H1 (cell line): ENCODE results near the gene POLE2. TPM values are rescaled to one million over a fixed set of nuclear protein-coding genes. Genes with fewer than 3 reads are reported as not detected.

Source experiments
- CTCF ChIA-PET: fragments of 300-600 bp; sonication (Branson Sonifier 250); formaldehyde crosslinking; loops from one replicate; lab custom pipeline; 2021; ENCODE audit not compliant: partially characterized antibody; lab: Charles Lee
- POLR2A ChIA-PET: fragments of 300-600 bp; sonication (Branson Sonifier 250); formaldehyde crosslinking; loops from one replicate; lab custom pipeline; 2021; ENCODE audit warnings: inconsistent platforms; ENCODE audit not compliant: partially characterized antibody; lab: Charles Lee
- DNase-seq, 2 experiments: peaks; one replicate each; pipeline versions ENCODE4 v3.0.0 to v3.0.0-alpha.2; 2010 to 2022; ENCODE audit warnings: low spot score in 2 of 2, low read depth in 1 of 2, mixed read lengths in 1 of 2
- FAIRE-seq: peaks from 2 replicates; lab custom pipeline; 2011; peaks lifted over from hg19 to GRCh38; lab: Jason Lieb, UNC
- H2AFZ ChIP-seq: 2 replicates; pipeline ENCODE4 v1.8.1; 2012; ENCODE audit warnings: low read length, inconsistent platforms
- H2AK5ac ChIP-seq: 2 replicates; pipeline ENCODE4 v1.6.1; 2013; ENCODE audit warnings: low read depth, low read length
- H2BK120ac ChIP-seq: replicated peaks from 2 replicates; pipeline ENCODE3; 2013; ENCODE audit warnings: low read depth, low read length, inconsistent platforms
- H2BK12ac ChIP-seq: 2 replicates; pipeline ENCODE4 v1.6.1; 2013; ENCODE audit warnings: low read depth, low read length
- H2BK15ac ChIP-seq: 2 replicates; pipeline ENCODE4 v1.6.1; 2013; ENCODE audit warnings: low read length
- H2BK20ac ChIP-seq: 2 replicates; pipeline ENCODE4 v1.6.1; 2013; ENCODE audit warnings: low read length
- H2BK5ac ChIP-seq: 2 replicates; pipeline ENCODE4 v1.6.1; 2013; ENCODE audit warnings: low read depth, low read length
- H3K14ac ChIP-seq: 2 replicates; pipeline ENCODE4 v1.6.1; 2013; ENCODE audit warnings: inconsistent platforms; ENCODE audit not compliant: insufficient read length
- H3K18ac ChIP-seq: 2 replicates; pipeline ENCODE4 v1.6.1; 2013; ENCODE audit warnings: low read length; ENCODE audit errors: extremely low read depth
- H3K23ac ChIP-seq: 2 replicates; pipeline ENCODE4 v1.6.1; 2013; ENCODE audit warnings: inconsistent platforms; ENCODE audit not compliant: insufficient read length
- H3K23me2 ChIP-seq: 2 replicates; pipeline ENCODE4 v1.6.1; 2013; ENCODE audit warnings: low read depth, low read length
- H3K27ac ChIP-seq: 2 replicates; pipeline ENCODE4 v1.6.1; 2011; ENCODE audit warnings: low read depth, low read length, inconsistent platforms
- H3K27me3 ChIP-seq, 4 experiments: replicated peaks in 1 of 4; 1 replicate in 1 of 4; 2 replicates in 3 of 4; pipeline versions ENCODE4 v1.6.1 to v1.8.1; 2011 to 2013; ENCODE audit warnings: low read length in 3 of 4, mild to moderate bottlenecking in 3 of 4, inconsistent platforms in 2 of 4, mixed read lengths in 2 of 4, moderate library complexity in 1 of 4; ENCODE audit not compliant: control insufficient read depth in 3 of 4, insufficient read depth in 3 of 4; ENCODE audit errors: extremely low read depth in 1 of 4
- H3K36me3 ChIP-seq, 4 experiments: 2 replicates each; pipeline versions ENCODE4 v1.6.1 to v1.8.1; 2011 to 2013; ENCODE audit warnings: mild to moderate bottlenecking in 4 of 4, low read length in 3 of 4, moderate library complexity in 2 of 4, control low read depth in 1 of 4, inconsistent platforms in 1 of 4; ENCODE audit not compliant: insufficient read depth in 4 of 4, control insufficient read depth in 2 of 4
- H3K4ac ChIP-seq: replicated peaks from 2 replicates; pipeline ENCODE3; 2013; ENCODE audit warnings: low read length, low read depth, mixed read lengths, inconsistent platforms; ENCODE audit not compliant: insufficient read length
- H3K4me1 ChIP-seq, 4 experiments: replicated peaks in 1 of 4; 1 replicate in 1 of 4; 2 replicates in 3 of 4; pipeline versions ENCODE4 v1.6.1 to v1.8.1; 2011 to 2013; ENCODE audit warnings: low read length in 3 of 4, inconsistent platforms in 2 of 4, mixed read lengths in 1 of 4; ENCODE audit not compliant: insufficient read depth in 4 of 4, control insufficient read depth in 3 of 4
- H3K4me2 ChIP-seq, 2 experiments: 2 replicates each; pipeline versions ENCODE4 v1.6.1 to v1.8.1; 2011 to 2013; ENCODE audit warnings: low read depth in 2 of 2, low read length in 2 of 2, control low read depth in 1 of 2, inconsistent platforms in 1 of 2, mild to moderate bottlenecking in 1 of 2; ENCODE audit not compliant: insufficient read depth in 1 of 2
- H3K4me3 ChIP-seq, 4 experiments: fragments of 200-600, 300-600 bp in 1 of 4; sonication (generic), shearing (Covaris generic), sonication (Bioruptor Twin) in 1 of 4; 2 replicates each; pipeline versions ENCODE4 v1.5.1 to v1.8.1; 2011 to 2016; ENCODE audit warnings: low read length in 4 of 4, low read depth in 3 of 4, control low read depth in 2 of 4, inconsistent platforms in 2 of 4, mild to moderate bottlenecking in 2 of 4, mixed read lengths in 1 of 4, moderate library complexity in 1 of 4; ENCODE audit not compliant: insufficient read depth in 2 of 4; ENCODE audit errors: extremely low read depth in 1 of 4
- H3K56ac ChIP-seq: replicated peaks from 2 replicates; pipeline ENCODE3; 2013; ENCODE audit warnings: low read depth, mild to moderate bottlenecking, mixed read lengths, low read length, inconsistent platforms; ENCODE audit not compliant: insufficient read length
- H3K79me1 ChIP-seq: 2 replicates; pipeline ENCODE4 v1.6.1; 2013; ENCODE audit warnings: low read depth, low read length, control low read depth
- H3K79me2 ChIP-seq, 2 experiments: 2 replicates each; pipeline versions ENCODE4 v1.6.1 to v1.8.1; 2012 to 2013; ENCODE audit warnings: low read length in 2 of 2, mild to moderate bottlenecking in 2 of 2, inconsistent platforms in 1 of 2; ENCODE audit not compliant: insufficient read depth in 2 of 2, control insufficient read depth in 1 of 2
- H3K9ac ChIP-seq, 4 experiments: replicated peaks in 1 of 4; 1 replicate in 1 of 4; 2 replicates in 3 of 4; pipeline versions ENCODE4 v1.6.1 to v1.8.1; 2011 to 2013; ENCODE audit warnings: low read depth in 3 of 4, low read length in 3 of 4, control low read depth in 2 of 4, mild to moderate bottlenecking in 2 of 4, moderate library complexity in 2 of 4, inconsistent platforms in 1 of 4; ENCODE audit errors: extremely low read depth in 1 of 4
- H3K9me3 ChIP-seq, 2 experiments: 2 replicates each; pipeline versions ENCODE4 v1.6.1 to v1.8.1; 2012 to 2013; ENCODE audit warnings: mild to moderate bottlenecking in 2 of 2, moderate library complexity in 2 of 2, control low read depth in 1 of 2, inconsistent platforms in 1 of 2, low read depth in 1 of 2, low read length in 1 of 2, mixed read lengths in 1 of 2; ENCODE audit not compliant: insufficient read depth in 2 of 2
- H4K20me1 ChIP-seq, 2 experiments: replicated peaks in 1 of 2; 2 replicates each; pipeline versions ENCODE3 to v1.8.1; 2011 to 2013; ENCODE audit warnings: inconsistent platforms in 2 of 2, low read length in 2 of 2, mild to moderate bottlenecking in 1 of 2; ENCODE audit not compliant: insufficient read depth in 2 of 2, control insufficient read depth in 1 of 2
- H4K5ac ChIP-seq: 2 replicates; pipeline ENCODE4 v1.6.1; 2013; ENCODE audit warnings: low read length, low read depth, mixed read lengths, inconsistent platforms; ENCODE audit not compliant: insufficient read length
- H4K8ac ChIP-seq: 2 replicates; pipeline ENCODE4 v1.8.0; 2013; ENCODE audit warnings: mild to moderate bottlenecking, moderate library complexity, low read length, inconsistent platforms; ENCODE audit not compliant: insufficient read depth; ENCODE audit errors: extremely low read depth
- H4K91ac ChIP-seq: replicated peaks from 2 replicates; pipeline ENCODE3; 2013; ENCODE audit warnings: low read length, mixed read lengths, inconsistent platforms; ENCODE audit not compliant: insufficient read length
- CEBPB ChIP-seq: IDR thresholded peaks from 2 replicates; pipeline ENCODE4 v1.6.1; 2012; ENCODE audit warnings: low read depth, low read length
- PHF8 ChIP-seq: fragments of 200-600 bp; sonication (generic); conservative IDR thresholded peaks from 2 replicates; pipeline ENCODE4 v1.7.1; 2012; ENCODE audit warnings: low read depth, mild to moderate bottlenecking, inconsistent platforms, low read length, moderate library complexity
- whole genome bisulfite sequencing, 2 experiments: shearing (Covaris generic) in 1 of 2; methylation state at CpG; one replicate each; pipeline versions ENCODE4 v1.1.6 to v1.1.7; 2013 to 2015; ENCODE audit warnings: low lambda C conversion rate in 2 of 2, mixed read lengths in 2 of 2, inconsistent platforms in 1 of 2, low coverage in 1 of 2, missing lambda C conversion rate in 1 of 2; ENCODE audit not compliant: insufficient replicate concordance in 2 of 2, insufficient coverage in 1 of 2, insufficient read length in 1 of 2; ENCODE audit errors: extremely low coverage in 1 of 2, missing lambda C conversion rate in 1 of 2; 5-methylcytosine and 5-hydroxymethylcytosine counted together
- polyA plus RNA-seq, 7 experiments: library from polyadenylated mRNA; depleted of rRNA in 3 of 7; stranded (reverse) in 5 of 7; unstranded in 2 of 7; fragments of >200 nt in 5 of 7; fragments of 200-250 nt in 2 of 7; gene quantifications; 1 replicate in 5 of 7; 2 replicates in 1 of 7; 4 replicates in 1 of 7; pipeline versions ENCODE4 v1.2.1 to v1.2.3, GENCODE V29; 2011 to 2013; ENCODE audit warnings: missing spikeins in 2 of 7, mixed read lengths in 2 of 7
- total RNA-seq: library from RNA; stranded (reverse); fragmentation: NEBNext Ultra II Directional; extraction: Animal tissue kit (Norgen Biotek cat#: 25700); gene quantifications from 2 replicates; pipeline ENCODE4 v1.2.1, GENCODE V29; 2021

POLE2 gene
- total and polyA plus RNA-seq, 2 of the 8 experiments (the other 6 are each of a cell fraction or from before 2014, with no cell fraction given): 31.2 to 41.7 TPM

DNA sequence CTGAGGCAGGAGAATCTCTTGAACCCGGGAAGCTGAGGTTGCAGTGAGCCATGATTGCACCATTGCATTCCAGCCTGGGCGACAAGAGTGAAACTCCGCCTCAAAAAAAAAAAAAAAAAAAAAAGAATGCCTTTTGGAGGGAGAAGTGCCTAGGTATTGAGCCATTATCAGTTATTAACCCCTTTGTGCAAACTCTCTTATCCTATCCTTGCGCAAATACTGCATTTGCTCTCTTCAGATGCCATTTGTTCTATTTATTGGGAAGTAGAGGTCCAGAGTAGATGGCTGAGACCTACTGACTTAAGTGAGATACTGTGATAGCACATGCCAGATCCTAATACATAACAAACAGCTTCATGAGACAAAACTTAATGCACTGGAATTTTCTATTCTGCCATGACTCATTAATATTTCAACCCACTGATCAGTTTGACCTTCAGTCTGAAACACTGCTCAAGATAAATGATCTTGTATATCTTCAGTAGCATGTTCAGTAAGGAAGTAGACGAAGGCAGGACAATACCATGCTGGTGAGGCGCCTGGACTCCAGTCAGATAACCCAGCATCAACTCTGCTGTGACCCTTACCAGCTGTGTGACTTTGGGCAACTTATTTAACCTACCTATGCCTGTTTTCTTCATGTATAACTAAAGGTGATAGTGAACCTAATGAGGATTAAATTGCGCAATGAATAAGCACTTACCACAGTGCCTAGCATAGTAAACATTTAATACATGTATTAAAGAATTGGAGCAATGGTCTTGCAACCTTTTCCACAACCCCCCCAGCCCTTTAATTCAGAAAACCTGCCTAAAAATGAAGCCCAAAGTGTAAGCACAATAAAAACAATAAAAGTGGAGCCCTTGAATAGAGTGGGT, 47.2 kb downstream of the POLE2 start:
- no peak overlapping the region for H3K56ac ChIP-seq
- no peak overlapping the region for H2BK120ac ChIP-seq
- H3K4me1 ChIP-seq: no peaks in the 10 kb centered on the region
- H2BK15ac ChIP-seq: no peak overlapping the region
- H4K5ac ChIP-seq: no peak overlapping the region
- H2BK5ac ChIP-seq: no peak overlapping the region
- H3K27me3 ChIP-seq: no peaks in the 10 kb centered on the region
- H3K27ac ChIP-seq: no peak overlapping the region
- H3K23ac ChIP-seq: no peak overlapping the region
- no peaks in the 10 kb centered on the region for H3K9me3 ChIP-seq
- H2BK20ac ChIP-seq: no peak overlapping the region
- no peak overlapping the region for H4K8ac ChIP-seq
- FAIRE-seq: no peak
- no peaks in the 10 kb centered on the region for H3K23me2 ChIP-seq
- peaks cover 2 to 15% of the 10 kb centered on the region in 2 experiments for H4K20me1 ChIP-seq
- H3K4me2 ChIP-seq: no peak overlapping the region
- no peak overlapping the region for H2AK5ac ChIP-seq
- no peak overlapping the region for H2BK12ac ChIP-seq
- CTCF ChIA-PET: interaction anchor here (0.8 kb wide), 1 partner anchor 48 kb away, joined by 4 read pairs; the partner anchor contains the start of gene POLE2
- no peak overlapping the region for H3K18ac ChIP-seq
- H3K4ac ChIP-seq: no peak overlapping the region
- no peak overlapping the region for H4K91ac ChIP-seq
- peaks cover 0 to 24% (median 1%) of the 10 kb centered on the region in 4 experiments; a peak in 1 of 8 replicates for H3K36me3 ChIP-seq
- H3K79me1 ChIP-seq: 0 out of 2 replicates have a peak, but pooled peaks cover 3% of the 10 kb centered on the region
- H3K9ac ChIP-seq: no peak overlapping the region
- no peak for DNase-seq
- TF ChIP-seq CEBPB (peak; percentile 80; the same call in 1 of the 2 replicates), PHF8 (no peak)
- POLR2A ChIA-PET: interaction anchor here (0.6 to 2.2 kb wide), 6 partner anchors 18 to 131 kb away, joined by 4 to 8 read pairs (median 4); partner anchors contain the start of genes KLHDC1, KLHDC2 and MGAT2
- H3K79me2 ChIP-seq: peaks cover 0 to 49% of the 10 kb centered on the region in 2 experiments; a peak in 2 of 4 replicates
- H3K14ac ChIP-seq: no peak overlapping the region
- H2AFZ ChIP-seq: no peak overlapping the region
- WGBS, 2 experiments: 91% methylated on average over 6 of the region's 7 CpGs; no CpG with 5 or more reads in 1 of the 2 experiments
- H3K4me3 ChIP-seq: no peak overlapping the region
